ENCODE results near the gene ASCC3. TPM values are rescaled to one million over a fixed set of nuclear protein-coding genes. Genes with fewer than 3 reads are reported as not detected.

ASCC3 gene
- total and polyA plus RNA-seq, 12 donors, result 3.9 to 22.9 (median 16.1) TPM

- H3K4me1 ChIP-seq, result peaks cover 0 to 9% (median 0%) of the 10 kb centered on the region in 9 donors
- no peak for TF ChIP-seq CTCF (IDR thresholded peaks at IDR 0.05)
- no peak overlapping the region for H3K27ac ChIP-seq
- no peaks in the 10 kb centered on the region for H3K27me3 ChIP-seq
- WGBS, 2 donors, result 94 to 97% methylated on average over 2 of the region's 2 CpGs
- ATAC-seq (no peak), DNase-seq (no peak)
- intact Hi-C loops (cut with DNase I), result no loop called here
- H3K9me3 ChIP-seq, result no peaks in the 10 kb centered on the region
- peaks cover 0 to 7% (median 0%) of the 10 kb centered on the region in 9 donors for H3K36me3 ChIP-seq
- H3K4me3 ChIP-seq, result no peak overlapping the region
Measured at GRCh38 chr6:100810015-100810414, 71.1 kb downstream of the ASCC3 start.

DNA sequence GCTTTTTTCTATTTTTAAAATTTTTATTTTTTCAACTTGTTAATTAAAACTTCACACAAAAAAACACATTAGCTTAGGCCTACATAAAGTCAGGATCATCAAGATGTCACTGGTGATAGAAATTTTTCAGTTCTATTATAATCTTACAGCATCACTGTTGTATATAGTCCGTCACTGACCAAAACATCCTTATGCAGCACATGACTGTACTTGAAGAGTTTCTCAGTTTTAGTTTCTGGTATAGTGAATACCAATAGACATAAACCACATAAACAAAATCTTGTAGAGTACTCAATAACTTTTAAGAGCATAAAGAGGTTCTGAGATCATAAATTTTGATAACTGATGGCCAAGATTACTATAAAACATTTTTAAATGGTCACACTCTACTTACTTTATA lies 71.8 kb downstream of the ASCC3 start:
- no peak for ATAC-seq
- intact Hi-C loops (cut with DNase I), result no loop called here

GRCh38 chr6:100808638-100809275 lies 72.4 kb downstream of the ASCC3 start:
- Histone ChIP-seq H3K4me3 (no peak overlapping the region), H3K27ac (no peak overlapping the region), H3K27me3 (no peaks in the 10 kb centered on the region), H3K36me3 (peaks cover 0 to 19% (median 0%) of the 10 kb centered on the region in 9 donors), H3K9me3 (no peaks in the 10 kb centered on the region), H3K4me1 (peaks cover 0 to 9% (median 0%) of the 10 kb centered on the region in 9 donors)
- no peak for TF ChIP-seq CTCF (IDR thresholded peaks at IDR 0.05)
- no peak for ATAC-seq
- WGBS, 2 donors, result 94 to 99% methylated on average over 3 of the region's 3 CpGs
- intact Hi-C loops (cut with DNase I), result no loop called here
- no peak for DNase-seq

More for the DNA sequence above, 71.8 kb downstream of the ASCC3 start:
- 98 to 99% methylated on average over 1 of the region's 1 CpG for WGBS, 2 donors
- DNase-seq, result no peak
- H3K4me3 ChIP-seq, result no peak overlapping the region
- no peaks in the 10 kb centered on the region for H3K9me3 ChIP-seq
- no peak overlapping the region for H3K27ac ChIP-seq
- peaks cover 0 to 9% (median 0%) of the 10 kb centered on the region in 9 donors for H3K4me1 ChIP-seq
- H3K36me3 ChIP-seq, result peaks cover 0 to 14% (median 0%) of the 10 kb centered on the region in 9 donors
- H3K27me3 ChIP-seq, result no peaks in the 10 kb centered on the region
- no peak for TF ChIP-seq CTCF (IDR thresholded peaks at IDR 0.05)

DNA sequence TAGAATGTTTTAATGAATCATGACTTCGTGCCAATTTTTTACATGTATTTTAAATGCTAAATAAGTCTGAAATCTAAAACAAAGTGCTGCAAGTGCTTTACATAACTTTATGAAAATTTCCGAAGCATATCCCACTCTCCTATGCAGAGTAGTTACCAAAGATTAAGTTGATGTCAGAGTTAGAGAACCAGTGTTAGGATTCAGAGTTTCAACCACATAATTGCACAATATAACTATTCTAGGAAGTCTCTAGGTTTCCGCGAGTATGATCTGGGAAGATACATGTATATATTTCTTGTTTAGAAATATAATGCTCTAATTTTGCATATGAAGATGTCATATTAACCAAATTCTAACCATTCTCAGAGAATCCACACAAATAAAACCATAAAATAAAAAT lies 74.8 kb downstream of the ASCC3 start:
- DNase-seq (no peak), ATAC-seq (no peak)
- Histone ChIP-seq H3K9me3 (no peaks in the 10 kb centered on the region), H3K36me3 (peaks cover 0 to 26% (median 0%) of the 10 kb centered on the region in 9 donors), H3K27me3 (no peaks in the 10 kb centered on the region), H3K4me3 (no peak overlapping the region), H3K27ac (no peak overlapping the region), H3K4me1 (peaks cover 0 to 9% (median 0%) of the 10 kb centered on the region in 9 donors)
- intact Hi-C loops (cut with DNase I), result no loop called here
- 91 to 97% methylated on average over 4 of the region's 4 CpGs for WGBS, 2 donors
- TF ChIP-seq CTCF (IDR thresholded peaks at IDR 0.05), result no peak
